ENCODE data around the gene SLC6A19.

- no peak for TF ChIP-seq CTCF (IDR thresholded peaks at IDR 0.05)
- TF ChIP-seq EZH2 (IDR thresholded peaks at IDR 0.05; ENCODE audit: borderline replicate concordance, insufficient read depth, low read depth, low read length, poor library complexity, severe bottlenecking): no peak
These were observed 13.5 kb downstream of the SLC6A19 start for GRCh38 chr5:1214936-1215220.

Measured in B cell (primary cell).